CD4-positive, alpha-beta T cell treated with Interleukin-17A for 1 hour (primary cell): ENCODE data around the gene ZNF33A.
"Not testable (repeated sequence)": the region's sequence is repeated elsewhere in the genome, so short reads cannot be mapped to it uniquely, and the experiment has no call there.

ENCODE experiments used
- DNase-seq: peaks from one replicate; pipeline ENCODE4 v3.0.0-alpha.2; 2020

The ZNF33A gene

GRCh38 chr10:38047666-38048065 lies 37.2 kb downstream of the ZNF33A start:
- no peak for DNase-seq

GRCh38 chr10:38050212-38050611 lies 39.7 kb downstream of the ZNF33A start:
- DNase-seq: no peak

GRCh38 chr10:38054361-38054797 lies 43.9 kb downstream of the ZNF33A start:
- no peak for DNase-seq

- not testable (repeated sequence) for DNase-seq
Observed at GRCh38 chr10:38055274-38055894, 44.9 kb downstream of the ZNF33A start.

GRCh38 chr10:38069663-38070062 lies 59.2 kb downstream of the ZNF33A start:
- DNase-seq: not testable (repeated sequence)

GRCh38 chr10:38070501-38070900 lies 60.0 kb downstream of the ZNF33A start:
- DNase-seq: no peak

- DNase-seq: no peak
Observed at GRCh38 chr10:38072552-38072951, 62.1 kb downstream of the ZNF33A start.

- no peak for DNase-seq
Observed at GRCh38 chr10:38076687-38077086, 66.2 kb downstream of the ZNF33A start.

- DNase-seq: not testable (repeated sequence)
Observed at GRCh38 chr10:38093318-38093717, 82.8 kb downstream of the ZNF33A start.

GRCh38 chr10:38093816-38094157 lies 83.3 kb downstream of the ZNF33A start:
- DNase-seq: no peak

GRCh38 chr10:38094158-38094926 lies 83.9 kb downstream of the ZNF33A start, which contains the start of gene ZNF37A:
TSS of gene ZNF37A (plus strand) at chr10:38094337. CDS start at chr10:38096618, 2,281 bp downstream.
- DNase-seq: peak; percentile 93

GRCh38 chr10:38094927-38095574 lies 84.6 kb downstream of the ZNF33A start:
- DNase-seq: peak; percentile 2

GRCh38 chr10:38102880-38103279 lies 92.4 kb downstream of the ZNF33A start:
- no peak for DNase-seq

- DNase-seq: no peak
Observed at GRCh38 chr10:38103756-38104155, 93.3 kb downstream of the ZNF33A start.

- DNase-seq: no peak
Observed at GRCh38 chr10:38112159-38112558, 101.7 kb downstream of the ZNF33A start.
